A549 (cell line): ENCODE results near the gene B2M. TPM values are rescaled to one million over a fixed set of nuclear protein-coding genes. Genes with fewer than 3 reads are reported as not detected.

Source experiments
- ATAC-seq, 2 experiments: fragments of 200-7000 bp in 1 of 2; fragments of >200 bp in 1 of 2; cut with Nextera tagmentation in 1 of 2; cut with Tn5 transposase in 1 of 2; 3 replicates each; pipeline versions ENCODE4 v1.8.0 to v1.9.1; 2018 to 2020; ENCODE audit warnings: mild to moderate bottlenecking in 1 of 2, moderate library complexity in 1 of 2
- CTCF ChIA-PET: fragments of 300-600 bp; sonication (Branson Sonifier 250); formaldehyde crosslinking; extraction: SDS; loops from one replicate; lab custom pipeline; 2021; ENCODE audit warnings: antibody characterized with exemption, inconsistent platforms; lab: Yijun Ruan, JAX
- POLR2A ChIA-PET: fragments of 350-600 bp; formaldehyde crosslinking; extraction: SDS; loops from one replicate; lab custom pipeline; 2021; ENCODE audit warnings: antibody characterized with exemption, inconsistent platforms; lab: Yijun Ruan, JAX
- DNase-seq, 2 experiments: peaks; one replicate each; pipeline versions ENCODE4 v3.0.0 to v3.0.0-alpha.2; 2011 to 2016; ENCODE audit warnings: low read depth in 1 of 2, low spot score in 1 of 2
- FAIRE-seq: peaks from 2 replicates; lab custom pipeline; 2011; peaks lifted over from hg19 to GRCh38; lab: Jason Lieb, UNC
- H3K27ac ChIP-seq, 2 experiments: fragments of >200 bp; sonication (Bioruptor Twin); formaldehyde crosslinking; 3 replicates each; pipeline ENCODE4 v1.5.1; 2016 to 2017
- H3K4me1 ChIP-seq: fragments of >200 bp; sonication (Bioruptor Twin); formaldehyde crosslinking; 3 replicates; pipeline ENCODE4 v1.6.1; 2016
- H3K4me2 ChIP-seq: fragments of >200 bp; sonication (Bioruptor Twin); formaldehyde crosslinking; 3 replicates; pipeline ENCODE4 v1.6.1; 2016
- H3K4me3 ChIP-seq: fragments of >200 bp; sonication (Bioruptor Twin); formaldehyde crosslinking; 3 replicates; pipeline ENCODE4 v1.5.1; 2016
- H3K9me3 ChIP-seq: fragments of >200 bp; sonication (Bioruptor Twin); formaldehyde crosslinking; 3 replicates; pipeline ENCODE4 v1.6.1; 2016
- ATOH8 ChIP-seq: fragments of 250-450 bp; sonication (Bioruptor Pico); IDR thresholded peaks from 2 replicates; pipeline ENCODE4 v1.5.0; 2020; ENCODE audit warnings: low read depth, mild to moderate bottlenecking, moderate library complexity
- CBX2 ChIP-seq: fragments of 200-600 bp; sonication (generic); IDR thresholded peaks from 2 replicates; pipeline ENCODE4 v1.6.1; 2016; ENCODE audit warnings: low read depth, mild to moderate bottlenecking, borderline replicate concordance
- CBX8 ChIP-seq: fragments of 200-600 bp; sonication (generic); IDR thresholded peaks from 2 replicates; pipeline ENCODE4 v1.6.1; 2016
- CEBPB ChIP-seq, 2 experiments: fragments of >200 bp in 1 of 2; sonication (Bioruptor Twin) in 1 of 2; formaldehyde crosslinking in 1 of 2; IDR thresholded peaks; 2 replicates each; pipeline ENCODE4 v1.6.1; 2012 to 2016
- CHD4 ChIP-seq: fragments of 200-600 bp; sonication (generic); IDR thresholded peaks from 2 replicates; pipeline ENCODE4 v1.6.1; 2016; ENCODE audit warnings: antibody characterized with exemption, mild to moderate bottlenecking, borderline replicate concordance
- ELK1 ChIP-seq: fragments of 150-350 bp; IDR thresholded peaks from 2 replicates; pipeline ENCODE4 v1.6.1; 2014; ENCODE audit warnings: low read depth, mild to moderate bottlenecking, low read length
- EP300 ChIP-seq, 2 experiments: fragments of >200 bp; sonication (Bioruptor Twin); formaldehyde crosslinking; IDR thresholded peaks; 2 replicates in 1 of 2; 3 replicates in 1 of 2; pipeline ENCODE4 v1.6.1; 2016 to 2017
- ESRRA ChIP-seq: fragments of 150-350 bp; IDR thresholded peaks from 2 replicates; pipeline ENCODE4 v1.6.1; 2014; ENCODE audit warnings: mild to moderate bottlenecking, low read length, borderline replicate concordance
- FOSL2 ChIP-seq, 2 experiments: fragments of 450-650 bp in 1 of 2; fragments of >200 bp in 1 of 2; sonication (Bioruptor Twin) in 1 of 2; formaldehyde crosslinking; IDR thresholded peaks; 2 replicates each; pipeline versions ENCODE4 v1.5.0 to v1.6.1; 2016 to 2020; ENCODE audit warnings: mild to moderate bottlenecking in 1 of 2, moderate library complexity in 1 of 2
- FOXS1 ChIP-seq: fragments of 250-450 bp; sonication (Bioruptor Pico); IDR thresholded peaks from 2 replicates; pipeline ENCODE4 v1.5.0; 2020; ENCODE audit warnings: mild to moderate bottlenecking, moderate library complexity
- GATA3 ChIP-seq: IDR thresholded peaks from 2 replicates; pipeline ENCODE4 v1.6.1; 2012; ENCODE audit warnings: borderline replicate concordance
- HES2 ChIP-seq: fragments of >200 bp; sonication (Bioruptor Twin); formaldehyde crosslinking; IDR thresholded peaks from 2 replicates; pipeline ENCODE4 v1.6.1; 2016
- HEYL ChIP-seq: fragments of 250-450 bp; sonication (Bioruptor Pico); IDR thresholded peaks from 2 replicates; pipeline ENCODE4 v1.8.0; 2021; ENCODE audit warnings: mild to moderate bottlenecking, moderate library complexity
- JUN ChIP-seq, 2 experiments: fragments of >200 bp; sonication (Bioruptor Twin); formaldehyde crosslinking; IDR thresholded peaks; 2 replicates in 1 of 2; 3 replicates in 1 of 2; pipeline ENCODE4 v1.6.1; 2016 to 2017
- KDM5A ChIP-seq: fragments of 200-600 bp; sonication (generic); IDR thresholded peaks from 2 replicates; pipeline ENCODE4 v1.6.1; 2016; ENCODE audit warnings: antibody characterized with exemption, mild to moderate bottlenecking
- MAX ChIP-seq: IDR thresholded peaks from 2 replicates; pipeline ENCODE4 v1.6.1; 2012
- MYC ChIP-seq: IDR thresholded peaks from 2 replicates; pipeline ENCODE4 v1.6.1; 2012; ENCODE audit warnings: mild to moderate bottlenecking, inconsistent platforms, low read length, improper control_type of control experiment, borderline replicate concordance
- RFX5 ChIP-seq: fragments of 450-650 bp; IDR thresholded peaks from 2 replicates; pipeline ENCODE4 v1.7.1; 2014; ENCODE audit warnings: antibody characterized with exemption, mild to moderate bottlenecking, moderate library complexity
- USF2 ChIP-seq: fragments of 450-650 bp; IDR thresholded peaks from 2 replicates; pipeline ENCODE4 v1.6.1; 2014; ENCODE audit warnings: antibody characterized with exemption
- ZC3H11A ChIP-seq: fragments of 450-650 bp; IDR thresholded peaks from 2 replicates; pipeline ENCODE4 v1.6.1; 2014; ENCODE audit warnings: antibody characterized with exemption, mild to moderate bottlenecking
- WGBS: methylation state at CpG from one replicate; pipeline ENCODE4 v1.1.6; 2017; ENCODE audit errors: missing lambda C conversion rate; 5-methylcytosine and 5-hydroxymethylcytosine counted together
- polyA plus RNA-seq, 4 experiments: library from polyadenylated mRNA; depleted of rRNA in 3 of 4; stranded (reverse); fragments of >200 nt; fragmentation: RNase III in 1 of 4; extraction: RNeasy Plus Mini Kit Qiagen cat#74134 plus additional on column Dnase treatment in 1 of 4; gene quantifications; 2 replicates in 3 of 4; 3 replicates in 1 of 4; pipeline ENCODE4 v1.2.3, GENCODE V29; 2011 to 2017

The B2M gene
- polyA plus RNA-seq, 2 of the 4 experiments (the other 2 are of a cell fraction), result 486 to 823 TPM

- no peak overlapping the region for H3K4me3 ChIP-seq
- ChIA-PET POLR2A (interaction anchor here (1.1 to 2.3 kb wide), 3 partner anchors 9 to 73 kb away, joined by 3 to 11 read pairs (median 3); partner anchors contain the start of gene SPG11), CTCF (interaction anchor here (0.6 to 6.0 kb wide), 8 partner anchors 9 to 186 kb away, joined by 3 to 46 read pairs (median 4); partner anchors contain the start of genes B2M and SPG11)
- no peak overlapping the region for H3K27ac ChIP-seq
- H3K9me3 ChIP-seq, result no peaks in the 10 kb centered on the region
- TF ChIP-seq USF2 (no peak), FOSL2 (IDR thresholded peaks at IDR 0.05) (no peak), FOSL2 (CRISPR knock-in tag; IDR thresholded peaks at IDR 0.05) (no peak), FOXS1 (CRISPR knock-in tag) (no peak), RFX5 (no peak), MYC (no peak), ESRRA (no peak), HEYL (no peak), CBX2 (no peak), ZC3H11A (no peak), MAX (no peak), CBX8 (no peak), GATA3 (no peak), HES2 (no peak), ELK1 (no peak), EP300 (IDR thresholded peaks at IDR 0.05) (no peak), JUN (IDR thresholded peaks at IDR 0.05) (no peak), CEBPB (IDR thresholded peaks at IDR 0.05) (no peak), ATOH8 (no peak), KDM5A (no peak), CHD4 (no peak)
- FAIRE-seq, result no peak
- 78% methylated on average over 8 of the region's 8 CpGs for WGBS
- DNase-seq, result no peak
- ATAC-seq, result no peak
- no peaks in the 10 kb centered on the region for H3K4me1 ChIP-seq
- H3K4me2 ChIP-seq, result no peak overlapping the region
These were observed 24.3 kb downstream of the B2M start for GRCh38 chr15:44735482-44736180.

GRCh38 chr15:44736181-44736765, 25.0 kb downstream of the B2M start, which contains the start of gene TRIM69:
Gene TRIM69 (plus strand): TSS chr15:44736528. CDS start chr15:44736705, 177 bp downstream.
- no peak for TF ChIP-seq CHD4
- TF ChIP-seq, all 56 proteins: peak for 0
- ATAC-seq (no peak), FAIRE-seq (no peak), DNase-seq (no peak)
- POLR2A ChIA-PET, result interaction anchor here (1.1 to 2.3 kb wide), 3 partner anchors 9 to 73 kb away, joined by 3 to 11 read pairs (median 3); partner anchors contain the start of gene SPG11
- WGBS, result 57% methylated on average over 3 of the region's 3 CpGs
- Histone ChIP-seq H3K27ac (no peak within 1 kb of the TSS), H3K4me1 (no peaks in the 10 kb centered on the region), H3K9me3 (no peaks in the 10 kb centered on the region), H3K4me3 (no peak within 1 kb of the TSS), H3K4me2 (no peak within 1 kb of the TSS)
- CTCF ChIA-PET, result interaction anchor here (1.1 to 6.0 kb wide), 7 partner anchors 10 to 158 kb away, joined by 3 to 46 read pairs (median 7); partner anchors contain the start of genes B2M and SPG11
